Lower leg skin (tissue), 3 donors: ENCODE results near the gene UBAP2.

Experiments used
- CTCF ChIP-seq, 3 donors: fragments of 450-650 bp; IDR thresholded peaks; one replicate each; pipeline ENCODE4 v1.5.1; 2016; ENCODE audit warnings: antibody characterized with exemption in 3 of 3, mild to moderate bottlenecking in 3 of 3, moderate library complexity in 2 of 3
- POLR2A ChIP-seq, 2 donors: fragments of 450-650 bp; IDR thresholded peaks; one replicate each; pipeline ENCODE4 v1.6.1; 2016 to 2017; ENCODE audit warnings: antibody characterized with exemption in 2 of 2, mild to moderate bottlenecking in 1 of 2, moderate library complexity in 1 of 2

- TF ChIP-seq POLR2A (IDR thresholded peaks at IDR 0.05) (no peak), CTCF (IDR thresholded peaks at IDR 0.05) (no peak)
Measured at GRCh38 chr9:34096751-34097150, 48.1 kb upstream of the UBAP2 start.
